HG02588 (cell line): Measurements from ENCODE around the gene SLC28A3.

Experiments used
- ATAC-seq: cut with Tn5 transposase; IDR thresholded peaks from one replicate; pipeline ENCODE4 v1.9.1; 2021; ENCODE audit warnings: mild to moderate bottlenecking, moderate library complexity; ENCODE audit not compliant: unreplicated experiment

SLC28A3 gene

DNA sequence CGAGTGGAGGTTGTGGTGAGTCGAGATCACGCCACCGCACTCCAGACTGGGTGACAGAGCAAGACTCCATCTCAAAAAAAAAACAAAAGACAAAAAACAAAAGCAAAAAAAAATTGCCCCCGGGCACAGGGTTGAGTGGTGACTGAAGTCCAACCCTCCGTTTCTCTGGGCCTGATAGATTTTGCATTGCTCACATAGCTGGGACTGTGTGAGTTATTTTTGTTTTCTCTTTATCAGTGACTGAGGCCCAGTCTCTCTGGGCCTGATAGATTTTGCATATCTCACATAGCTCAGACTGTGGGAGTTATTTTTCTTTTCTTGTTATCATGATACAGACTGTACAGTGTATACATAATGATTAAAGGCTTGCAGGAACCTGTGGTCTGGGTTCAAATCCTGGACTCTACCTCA, 2.6 kb upstream of the SLC28A3 start:
- no peak for ATAC-seq

DNA sequence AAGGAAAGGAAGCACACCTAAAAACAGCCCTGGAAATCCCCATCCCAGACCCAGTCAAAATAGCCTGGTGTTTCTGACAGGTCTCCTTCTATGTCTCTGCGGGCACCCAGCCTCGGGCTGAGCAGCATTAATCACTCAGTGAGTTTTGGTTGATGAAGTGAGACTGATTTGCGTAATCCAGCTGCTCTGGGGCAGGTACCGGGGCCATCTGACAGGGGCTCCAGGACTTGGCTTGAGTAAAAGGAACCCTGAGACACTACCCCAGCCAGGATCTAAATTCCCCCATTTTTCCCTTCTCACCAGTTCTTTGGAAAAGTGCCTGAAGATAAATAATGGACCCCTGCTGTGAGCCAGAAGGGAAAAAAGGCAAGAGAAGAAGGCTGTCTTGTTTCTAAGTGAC, 596 bp downstream of the SLC28A3 start:
- no peak for ATAC-seq

DNA sequence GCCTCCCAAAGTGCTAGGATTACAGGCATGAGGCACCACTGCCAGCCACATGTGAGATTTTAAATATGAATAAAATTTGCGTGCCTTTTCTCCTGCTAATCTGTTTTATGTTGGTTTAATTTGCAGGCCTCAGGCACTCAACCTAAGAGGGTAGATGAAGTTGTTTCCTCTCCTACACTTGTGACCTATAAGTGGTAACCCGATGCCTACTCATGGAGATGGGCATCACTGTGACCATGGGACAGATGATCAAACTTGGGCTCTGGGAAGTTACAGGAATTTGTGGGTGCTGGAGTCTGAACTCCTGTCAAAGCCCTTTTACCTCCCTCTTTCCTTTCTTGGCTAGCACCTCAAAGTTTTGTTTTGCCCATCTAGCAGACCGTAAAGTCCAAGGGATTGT, 1.1 kb downstream of the SLC28A3 start:
- ATAC-seq = no peak

DNA sequence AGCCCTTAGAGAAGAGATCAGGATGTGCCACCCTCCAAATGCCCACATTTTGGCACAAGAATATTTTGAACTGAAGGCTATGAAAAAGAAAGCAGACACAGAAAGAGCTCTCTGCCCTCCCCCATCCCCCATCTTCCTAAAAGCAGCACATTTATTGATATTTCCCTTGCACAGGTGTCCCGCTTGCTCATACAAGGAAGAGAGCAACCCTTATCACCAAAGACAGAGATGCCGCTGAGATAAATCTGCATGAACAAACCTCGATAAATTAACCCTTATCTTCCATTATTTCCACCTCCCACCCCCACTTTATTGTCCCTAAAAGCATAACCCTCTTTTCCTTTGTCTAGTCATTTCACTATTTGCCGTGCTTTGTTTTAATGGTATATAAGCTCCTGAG, 1.8 kb downstream of the SLC28A3 start:
- ATAC-seq = no peak

DNA sequence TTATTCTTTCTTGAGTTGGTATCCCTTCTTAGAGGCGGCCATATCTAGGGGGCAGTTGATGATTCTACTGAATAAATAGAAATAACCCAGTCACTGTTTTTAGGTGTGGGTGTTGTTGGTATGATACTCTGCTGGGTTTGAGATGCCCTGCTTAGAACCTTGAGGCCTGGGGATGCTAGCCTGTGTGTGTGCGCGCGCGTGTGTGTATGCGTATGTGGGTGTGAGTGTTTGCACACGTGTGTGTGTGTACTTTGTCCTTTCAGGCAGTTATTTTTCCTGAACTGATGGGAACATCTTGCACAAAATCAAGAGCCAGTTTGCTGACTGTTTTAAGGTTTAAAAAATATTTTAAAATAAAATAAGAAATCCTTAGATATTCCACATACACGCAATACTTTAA, 3.3 kb downstream of the SLC28A3 start:
- ATAC-seq = no peak

DNA sequence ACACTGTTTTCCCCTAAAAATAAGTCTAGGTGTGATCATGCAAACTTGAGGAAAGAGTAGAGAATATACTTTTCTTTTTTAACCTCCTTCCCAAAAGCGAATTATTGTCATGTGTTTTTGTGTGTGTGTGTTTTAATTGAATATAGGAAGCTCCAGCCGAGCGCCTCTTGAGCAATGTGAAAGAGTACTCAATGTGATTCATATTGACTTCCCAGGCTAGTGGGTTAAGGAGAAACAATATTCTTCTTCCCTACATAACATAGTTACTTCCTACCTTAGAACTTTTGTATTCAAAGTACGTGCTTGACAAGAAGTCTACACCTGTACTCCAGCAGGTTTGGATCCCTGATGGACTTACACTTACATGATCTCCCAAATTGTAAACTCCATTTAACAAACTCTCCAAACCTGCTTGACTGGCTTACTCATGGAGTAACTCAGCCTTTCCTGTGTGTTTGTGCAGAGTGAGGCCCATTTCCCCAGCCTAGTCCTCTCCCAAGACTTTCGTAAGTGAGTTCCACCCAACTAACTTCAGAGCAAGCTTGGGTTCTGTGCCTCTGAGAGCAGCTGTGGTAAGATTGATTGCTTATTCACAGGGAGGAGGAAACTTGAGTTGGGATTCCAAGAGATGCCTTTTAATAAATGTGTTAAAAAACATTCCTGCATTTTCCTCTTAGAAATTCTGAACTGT, 9.3 kb downstream of the SLC28A3 start:
- ATAC-seq = no peak

DNA sequence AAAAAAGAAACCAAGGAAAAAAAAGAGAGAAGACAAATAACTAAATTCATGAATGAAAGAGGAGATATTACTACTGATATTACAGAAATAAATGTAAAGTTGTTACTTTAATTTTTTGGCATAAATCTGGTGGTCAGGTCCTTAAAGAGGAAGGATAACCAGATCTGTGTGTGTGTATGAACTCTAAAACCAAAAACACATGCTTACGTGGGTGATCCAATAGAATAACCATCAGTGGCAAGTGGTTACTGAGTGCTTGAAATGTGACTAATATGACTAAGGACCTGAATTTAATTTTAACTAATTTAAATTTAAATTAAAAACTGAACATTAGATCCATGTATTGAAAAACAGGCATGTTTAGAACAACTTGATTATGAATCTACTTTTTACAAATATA, 10.3 kb downstream of the SLC28A3 start:
- ATAC-seq = no peak

DNA sequence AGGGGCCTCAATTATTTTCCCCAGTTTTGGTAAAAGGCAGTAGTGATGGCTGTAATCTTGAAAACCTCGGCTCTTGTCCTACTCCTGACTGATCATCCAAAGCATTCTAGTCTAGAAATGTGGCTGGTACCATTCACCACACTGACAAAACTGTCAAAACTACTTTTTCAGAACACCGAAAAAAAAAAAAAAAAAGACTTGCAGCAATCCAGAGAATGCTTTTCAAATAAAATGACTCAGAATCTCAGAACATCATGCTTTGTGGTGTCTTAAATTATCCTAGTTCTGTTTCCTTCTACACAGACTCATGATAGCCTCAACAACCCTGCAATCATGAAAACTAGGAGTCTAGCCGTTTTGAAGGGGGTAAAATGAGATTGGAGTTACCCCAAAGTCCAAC, 13.4 kb downstream of the SLC28A3 start:
- no peak for ATAC-seq

DNA sequence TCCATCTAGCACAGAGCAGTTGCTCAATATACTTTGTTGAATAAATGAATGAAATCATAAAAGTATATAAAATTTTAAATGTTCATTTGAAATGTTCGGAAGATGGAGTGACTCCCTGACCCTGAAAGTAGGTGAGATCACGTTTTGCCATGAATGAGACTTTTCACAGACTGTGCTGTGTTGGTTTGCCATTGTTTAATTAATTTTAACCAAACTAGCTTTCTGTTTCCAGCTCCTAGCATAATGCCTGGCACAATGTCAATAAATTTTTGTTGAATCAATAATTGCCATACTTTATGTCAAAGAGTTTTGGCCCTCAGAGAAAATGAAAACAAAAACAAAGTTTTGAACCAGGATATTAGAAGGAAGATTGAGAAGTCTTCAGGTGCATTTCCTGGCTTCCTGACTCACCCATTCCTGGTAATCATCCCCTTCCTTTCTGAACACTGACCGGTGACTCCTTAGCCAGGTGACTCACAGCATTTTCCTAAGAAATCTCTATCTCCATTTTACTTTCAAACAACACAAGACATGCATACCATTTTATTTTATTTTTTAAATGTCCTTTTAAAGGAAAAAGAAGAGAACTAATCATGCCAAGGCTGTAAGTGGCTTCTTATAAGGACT, 15.1 kb downstream of the SLC28A3 start:
- no peak for ATAC-seq

DNA sequence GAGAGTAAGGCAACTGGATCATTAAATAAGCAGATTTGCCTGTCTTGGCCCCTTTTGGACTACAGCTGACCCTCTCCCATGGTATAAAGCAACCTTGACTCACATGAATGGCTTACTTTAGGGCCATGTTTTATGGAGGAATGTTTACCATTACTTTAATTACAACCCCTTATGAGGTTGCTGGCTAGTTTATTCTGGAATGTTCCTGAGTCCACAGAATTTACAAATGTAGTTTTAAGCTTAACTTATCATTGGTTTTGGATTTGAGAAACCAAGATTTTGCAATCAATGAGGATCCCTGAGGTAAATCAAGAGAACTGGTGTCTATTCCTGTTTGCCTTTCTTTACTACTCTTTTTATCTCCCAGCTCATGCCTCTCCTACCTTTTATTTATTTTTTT, 15.7 kb downstream of the SLC28A3 start:
- ATAC-seq = no peak

DNA sequence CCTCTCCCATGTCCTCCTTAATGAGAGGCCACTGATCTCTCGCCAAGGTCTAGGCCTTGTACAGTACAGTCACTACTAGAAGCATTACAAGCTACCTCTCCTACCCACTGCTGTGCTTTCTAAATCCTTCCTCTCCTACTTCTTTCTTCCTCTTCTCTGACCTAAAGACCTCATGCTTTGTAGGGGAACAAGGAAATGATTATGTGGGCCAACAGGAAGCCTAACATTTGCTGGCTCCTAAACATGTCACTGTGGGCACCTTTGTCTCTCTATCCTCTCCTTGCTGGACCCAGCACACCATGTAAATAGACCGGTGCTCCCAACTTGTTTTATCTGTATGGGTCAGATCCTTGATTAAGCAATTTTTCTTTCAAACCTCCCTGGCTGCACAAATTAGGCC, 16.7 kb downstream of the SLC28A3 start:
- ATAC-seq = no peak

DNA sequence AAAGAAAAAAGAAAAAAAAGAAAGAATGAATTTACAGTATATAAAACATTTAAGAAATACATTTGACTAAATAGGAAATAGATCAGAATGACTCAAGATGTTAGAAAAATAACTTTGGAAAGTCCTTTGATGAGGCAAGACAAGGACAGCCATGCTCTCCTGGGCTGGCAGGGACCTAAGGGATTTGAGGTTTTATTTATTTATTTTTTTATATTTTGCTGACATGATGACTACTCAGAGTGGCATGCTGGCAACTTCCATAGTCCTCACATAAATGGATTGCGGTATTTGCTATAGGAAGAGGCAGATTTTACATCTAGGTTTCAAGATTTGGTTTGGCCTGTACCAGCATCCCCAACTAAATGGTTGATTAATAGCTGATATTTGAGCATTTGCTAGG, 17.7 kb downstream of the SLC28A3 start:
- ATAC-seq = no peak

DNA sequence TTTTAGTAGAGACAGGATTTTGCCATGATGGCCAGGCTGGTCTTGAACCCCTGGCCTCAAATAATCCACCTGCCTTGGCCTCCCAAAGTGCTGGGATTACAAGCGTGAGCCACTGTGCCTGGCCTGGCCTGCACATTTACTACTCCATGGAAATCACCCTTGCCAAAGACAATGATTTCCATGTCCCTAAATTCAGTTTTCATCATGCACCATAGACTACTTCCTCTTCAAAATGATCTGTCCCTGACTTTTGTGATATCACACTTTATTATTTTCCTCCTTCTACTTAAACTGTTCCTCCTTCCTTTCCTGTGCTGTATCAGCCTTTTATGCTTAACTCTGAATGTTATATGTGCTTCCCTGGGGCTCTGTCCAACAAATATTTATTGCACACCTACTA, 20.3 kb downstream of the SLC28A3 start:
- no peak for ATAC-seq

DNA sequence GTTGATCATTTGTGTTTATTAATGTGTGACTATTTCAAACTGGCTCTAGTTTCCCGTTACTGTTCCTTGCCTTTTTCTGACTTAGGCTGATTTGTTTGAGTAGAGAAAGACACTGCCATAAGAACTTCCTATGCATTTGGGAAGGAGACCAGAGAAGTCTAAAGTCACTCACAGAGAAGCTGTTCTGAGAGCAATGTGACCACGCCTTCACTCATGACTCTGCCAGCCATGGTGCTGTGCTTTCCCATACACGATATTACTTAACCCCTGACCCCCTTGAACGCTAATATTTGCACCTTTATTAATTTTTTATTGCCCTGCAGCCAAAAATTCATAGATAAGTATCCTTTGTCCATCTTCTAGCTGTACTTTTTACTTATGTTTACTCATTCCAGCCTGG, 20.9 kb downstream of the SLC28A3 start:
- ATAC-seq = no peak

DNA sequence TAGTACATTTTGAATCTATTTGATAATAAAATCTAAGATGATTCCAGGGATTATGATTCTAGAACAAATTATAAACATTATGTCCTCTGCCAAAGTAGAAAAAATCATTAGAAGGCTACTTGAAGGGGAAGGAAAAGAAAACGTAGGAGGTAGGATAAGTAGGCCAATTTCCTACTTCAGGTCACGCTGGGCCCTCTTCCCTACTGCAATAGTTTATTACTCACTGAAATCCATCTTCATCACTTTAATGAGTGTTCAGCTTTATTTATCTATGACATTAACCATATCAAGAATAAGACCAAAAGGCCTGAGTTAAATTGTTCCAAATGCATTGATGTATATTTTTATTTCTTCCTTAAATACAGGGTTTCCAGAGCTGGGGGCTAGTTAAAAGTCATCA, 21.6 kb downstream of the SLC28A3 start:
- no peak for ATAC-seq

DNA sequence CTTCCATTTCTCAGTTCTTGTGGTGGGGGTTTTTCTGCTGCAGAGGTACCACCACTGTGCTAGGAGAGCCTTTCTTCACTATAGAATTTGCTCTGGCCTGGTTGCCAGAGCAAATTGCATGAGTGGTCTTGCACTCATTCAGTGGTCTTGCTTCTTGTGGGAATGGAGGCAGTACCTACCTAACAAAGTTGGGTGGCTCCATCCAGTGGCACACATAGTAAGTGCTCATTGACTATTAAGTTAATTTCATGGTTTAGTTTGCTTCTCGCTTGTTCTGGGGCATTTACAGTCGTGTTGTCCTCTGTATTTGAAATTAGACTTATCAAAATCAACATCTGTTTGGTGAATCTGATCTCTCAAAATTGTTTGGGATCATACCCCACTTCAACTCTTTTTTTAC, 23.0 kb downstream of the SLC28A3 start:
- no peak for ATAC-seq

DNA sequence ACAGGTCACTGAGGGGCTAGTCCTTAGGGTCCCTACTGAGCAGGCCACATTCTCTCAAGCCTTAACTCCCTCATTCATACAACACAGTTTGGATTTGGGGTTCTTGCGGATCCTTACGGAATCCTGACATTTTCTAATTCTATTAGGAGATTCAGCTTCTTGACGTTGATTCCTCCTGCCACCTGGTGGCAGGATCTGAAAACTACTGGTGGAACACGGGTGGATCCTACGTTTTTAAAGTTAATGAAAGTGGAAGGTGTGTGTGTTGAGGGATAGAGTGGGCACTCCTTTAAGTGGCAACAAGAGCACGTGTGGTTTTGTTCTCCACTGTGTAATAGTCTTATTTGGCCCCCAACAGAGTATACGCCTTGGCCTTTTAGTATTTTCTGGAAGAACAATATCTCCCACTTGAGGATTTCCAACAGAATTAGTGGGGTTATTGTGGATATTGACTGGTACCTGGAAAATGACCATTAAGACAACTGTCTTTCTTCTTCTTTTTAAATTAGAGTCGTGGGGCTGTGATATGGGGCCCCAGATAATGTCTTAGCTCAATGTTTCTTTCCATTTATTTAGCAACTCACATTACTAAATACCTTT, 25.2 kb downstream of the SLC28A3 start:
- ATAC-seq = peak; percentile 66

DNA sequence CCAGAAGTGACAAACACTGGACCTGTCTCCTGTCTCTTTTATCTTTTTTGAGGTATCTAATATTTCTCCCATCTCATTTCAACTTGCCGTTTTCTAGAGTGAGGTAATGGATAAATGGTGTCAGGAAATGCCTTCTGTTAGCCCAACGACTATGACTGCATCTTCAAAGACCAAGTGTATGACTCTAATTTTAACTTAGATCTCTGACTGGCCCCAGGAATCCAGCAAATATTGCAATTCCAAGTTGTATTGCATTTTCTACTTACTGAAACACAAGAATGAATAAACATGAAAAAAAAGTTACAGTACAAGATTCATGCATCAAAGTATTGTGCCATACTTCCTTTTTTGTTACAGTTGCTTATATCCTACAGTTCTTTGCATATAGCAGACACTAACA, 26.3 kb downstream of the SLC28A3 start:
- ATAC-seq = no peak

DNA sequence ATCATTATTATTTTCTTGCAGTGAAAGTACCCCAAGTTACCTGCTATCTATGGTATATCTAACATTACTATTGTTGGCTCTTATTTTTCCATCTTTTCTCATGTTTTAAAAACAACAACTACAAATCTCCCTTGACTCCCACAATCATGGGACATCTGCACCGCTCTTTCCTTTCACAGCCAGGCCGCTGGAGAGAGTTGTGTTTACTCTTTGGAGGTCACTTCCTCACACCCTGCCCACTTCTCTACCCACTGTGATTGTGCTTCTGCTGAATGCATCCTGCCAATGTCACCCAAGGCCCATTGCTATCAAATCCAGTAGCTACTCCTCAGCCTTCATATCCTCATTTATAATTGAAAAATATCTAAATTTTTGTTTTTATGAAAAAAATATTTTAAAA, 29.7 kb downstream of the SLC28A3 start:
- ATAC-seq = no peak

DNA sequence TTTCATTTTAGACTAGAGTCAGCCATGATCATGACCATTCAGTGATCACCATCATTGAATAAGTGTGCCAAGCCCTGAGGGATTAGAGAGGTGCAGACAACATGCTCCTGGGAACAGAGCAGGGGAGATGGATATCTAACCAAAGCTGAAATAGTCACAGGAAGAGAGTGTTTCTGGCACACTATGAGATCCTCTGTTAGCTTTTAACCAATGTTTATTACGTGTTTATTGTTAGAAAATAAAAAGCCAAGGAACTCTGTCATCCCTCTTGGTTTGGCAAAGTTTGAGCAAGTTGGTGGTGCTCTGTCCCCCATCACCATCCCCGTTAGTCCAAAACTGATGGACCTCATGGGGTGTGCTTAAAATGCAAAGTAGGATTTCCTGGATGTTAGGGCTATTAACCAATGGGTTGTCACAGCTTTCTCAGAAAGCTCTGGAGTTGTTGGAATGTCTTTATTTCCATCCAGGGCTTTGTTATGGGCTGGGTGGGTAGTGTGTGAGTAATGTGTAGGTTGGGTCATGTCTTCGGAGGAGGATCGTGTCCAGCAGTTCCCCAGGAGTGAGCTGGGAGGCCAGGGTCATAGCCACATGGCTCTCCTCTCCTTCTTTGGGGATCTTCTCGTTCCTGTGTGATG, 34.9 kb downstream of the SLC28A3 start:
- ATAC-seq = no peak

DNA sequence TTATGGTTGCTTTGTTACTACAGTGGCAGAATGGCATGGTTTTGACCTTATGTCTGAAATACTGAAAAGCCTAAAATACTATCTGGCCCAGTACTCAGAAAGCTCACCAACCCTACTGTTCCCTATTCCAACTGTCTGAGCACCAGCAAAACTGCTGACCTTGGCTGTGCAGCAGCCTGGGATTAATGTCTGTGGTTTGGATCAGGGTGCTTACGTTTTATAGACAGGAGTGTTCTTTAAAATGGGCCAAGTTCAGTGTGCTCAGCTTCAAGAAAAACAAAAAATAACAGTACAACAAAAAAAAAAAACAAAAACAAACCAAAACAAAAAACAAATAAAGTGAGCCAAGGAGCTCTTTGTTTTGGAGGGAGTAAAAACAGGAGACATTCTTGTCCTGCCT, 36.4 kb downstream of the SLC28A3 start:
- no peak for ATAC-seq

DNA sequence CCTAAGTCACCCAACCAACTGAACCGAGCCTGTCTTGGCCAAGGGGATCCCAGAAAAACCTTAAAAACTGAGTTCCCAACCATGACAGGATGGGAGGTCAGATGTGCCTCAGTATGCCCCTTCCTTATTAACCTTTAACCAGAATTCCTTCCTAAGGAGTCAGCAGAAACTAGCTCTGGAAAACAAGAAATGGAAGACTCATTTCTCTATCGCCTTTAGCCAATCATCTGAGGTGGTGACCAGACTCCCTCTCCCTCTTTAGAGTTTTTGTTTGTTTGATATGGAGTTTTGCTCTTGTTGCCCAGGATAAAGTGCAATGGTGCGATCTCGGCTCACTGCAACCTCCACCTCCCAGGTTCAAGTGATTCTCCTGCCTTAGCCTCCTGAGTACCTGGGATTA, 37.5 kb downstream of the SLC28A3 start:
- ATAC-seq = no peak
